HCT116 (cell line): ENCODE data around the gene NOC4L. TPM values are rescaled to one million over a fixed set of nuclear protein-coding genes. Genes with fewer than 3 reads are reported as not detected.

ENCODE experiments used
- ATAC-seq: fragments of 200-7000 bp; cut with Tn5 transposase; 2 replicates; pipeline ENCODE4 v1.9.1; 2020; ENCODE audit warnings: mild to moderate bottlenecking, moderate library complexity
- BruUV-seq: library from RNA; stranded (reverse); fragments of 400-500 nt; replicated peaks from 2 replicates; lab custom pipeline; 2021; lab: Mats Ljungman, UMichigan
- CTCF ChIA-PET: fragments of 300-600 bp; sonication (Branson Sonifier 250); formaldehyde crosslinking; loops from one replicate; lab custom pipeline; 2021; ENCODE audit warnings: antibody characterized with exemption; lab: Charles Lee
- POLR2A ChIA-PET: fragments of 300-600, 350-600 bp; sonication (Branson Sonifier 250); formaldehyde crosslinking; loops from one replicate; lab custom pipeline; 2021; ENCODE audit warnings: antibody characterized with exemption; lab: Charles Lee
- RAD21 ChIA-PET, 2 experiments: fragments of 300-600 bp; sonication (Branson Sonifier 250); formaldehyde crosslinking; loops; one replicate each; lab custom pipeline; 2023; ENCODE audit warnings: low total read pairs in 2 of 2; ENCODE audit not compliant: uncharacterized antibody in 2 of 2, unreplicated experiment in 2 of 2, low non-redundant PET in 1 of 2; lab: Charles Lee
- DNase-seq: peaks from one replicate; pipeline ENCODE4 v3.0.0-alpha.2; 2010; ENCODE audit warnings: low read depth, low spot score
- H2AFZ ChIP-seq: fragments of 200-600 bp; shearing (Covaris generic), sonication (generic); 2 replicates; pipeline ENCODE4 v1.6.1; 2017; ENCODE audit warnings: low read depth, mixed run types, mixed read lengths, antibody characterized with exemption, low read length; ENCODE audit not compliant: poor library complexity, severe bottlenecking
- H3K27ac ChIP-seq: 2 replicates; pipeline ENCODE4 v1.5.1; 2012; ENCODE audit warnings: low read depth, low read length
- H3K27me3 ChIP-seq: fragments of 200-600 bp; sonication (generic); 2 replicates; pipeline ENCODE4 v1.6.1; 2016; ENCODE audit warnings: mixed run types, low read length, mixed read lengths; ENCODE audit not compliant: insufficient read depth
- H3K36me3 ChIP-seq, 2 experiments: fragments of 200-500 bp in 1 of 2; fragments of 200-600 bp in 1 of 2; sonication (Bioruptor generic) in 1 of 2; sonication (generic) in 1 of 2; 2 replicates each; pipeline versions ENCODE4 v1.5.1 to v1.6.1; 2014 to 2016; ENCODE audit warnings: low read length in 2 of 2, inconsistent platforms in 1 of 2, mixed read lengths in 1 of 2, mixed run types in 1 of 2; ENCODE audit not compliant: insufficient read depth in 2 of 2, control insufficient read depth in 1 of 2
- H3K4me1 ChIP-seq, 2 experiments: fragments of 200-600 bp in 1 of 2; sonication (generic) in 1 of 2; 2 replicates each; pipeline versions ENCODE4 v1.5.1 to v1.6.1; 2012 to 2017; ENCODE audit warnings: low read length in 2 of 2, inconsistent platforms in 1 of 2, mild to moderate bottlenecking in 1 of 2, mixed read lengths in 1 of 2, mixed run types in 1 of 2, moderate library complexity in 1 of 2; ENCODE audit not compliant: insufficient read depth in 2 of 2, control insufficient read depth in 1 of 2
- H3K4me2 ChIP-seq: fragments of 200-600 bp; sonication (generic); 2 replicates; pipeline ENCODE4 v1.6.1; 2017; ENCODE audit warnings: mixed run types, low read length, mixed read lengths
- H3K4me3 ChIP-seq, 2 experiments: fragments of 200-600 bp in 1 of 2; sonication (generic) in 1 of 2; replicated peaks in 1 of 2; 2 replicates each; pipeline ENCODE4 v1.5.1; 2011 to 2016; ENCODE audit warnings: low read length in 2 of 2, control low read depth in 1 of 2, low read depth in 1 of 2, mild to moderate bottlenecking in 1 of 2, mixed read lengths in 1 of 2, mixed run types in 1 of 2
- H3K79me2 ChIP-seq: fragments of 200-600 bp; sonication (generic); 2 replicates; pipeline ENCODE4 v1.6.1; 2017; ENCODE audit warnings: mild to moderate bottlenecking, mixed run types, low read length, moderate library complexity, mixed read lengths; ENCODE audit not compliant: insufficient read depth
- H3K9ac ChIP-seq: fragments of 200-600 bp; sonication (generic); 2 replicates; pipeline ENCODE4 v1.6.1; 2016; ENCODE audit warnings: low read length, mixed read lengths
- H3K9me2 ChIP-seq: fragments of 200-600 bp; sonication (generic), shearing (Covaris generic); 2 replicates; pipeline ENCODE4 v1.6.1; 2017; ENCODE audit warnings: mixed run types, mild to moderate bottlenecking, moderate library complexity; ENCODE audit not compliant: insufficient read depth
- H3K9me3 ChIP-seq, 2 experiments: fragments of 200-500 bp in 1 of 2; fragments of 200-600 bp in 1 of 2; sonication (Bioruptor generic) in 1 of 2; sonication (generic) in 1 of 2; 2 replicates each; pipeline ENCODE4 v1.6.1; 2014 to 2017; ENCODE audit warnings: low read length in 2 of 2, mixed read lengths in 2 of 2, inconsistent platforms in 1 of 2, low read depth in 1 of 2, mild to moderate bottlenecking in 1 of 2, mixed run types in 1 of 2, moderate library complexity in 1 of 2; ENCODE audit not compliant: control insufficient read depth in 1 of 2, insufficient read depth in 1 of 2
- H4K20me1 ChIP-seq: fragments of 200-600 bp; sonication (generic), shearing (Covaris generic); 2 replicates; pipeline ENCODE4 v1.6.1; 2017; ENCODE audit warnings: mixed run types, mild to moderate bottlenecking, moderate library complexity; ENCODE audit not compliant: insufficient read depth
- EZH2 ChIP-seq: fragments of 200-600 bp; sonication (generic); IDR thresholded peaks from 2 replicates; pipeline ENCODE4 v1.6.1; 2017; ENCODE audit warnings: antibody characterized with exemption, mixed run types
- EZH2phosphoT487 ChIP-seq: fragments of 200-600 bp; IDR thresholded peaks from 2 replicates; pipeline ENCODE4 v1.6.1; 2018; ENCODE audit warnings: antibody characterized with exemption, borderline replicate concordance
- FOSL1 ChIP-seq: IDR thresholded peaks from 2 replicates; pipeline ENCODE4 v1.6.1; 2012; ENCODE audit warnings: low read depth
- JUND ChIP-seq: IDR thresholded peaks from 2 replicates; pipeline ENCODE4 v1.6.1; 2012
- MAX ChIP-seq: IDR thresholded peaks from 2 replicates; pipeline ENCODE4 v1.6.1; 2012
- POLR2A ChIP-seq: IDR thresholded peaks from 2 replicates; pipeline ENCODE4 v1.7.0; 2011; ENCODE audit warnings: borderline replicate concordance; ENCODE audit not compliant: insufficient read depth, insufficient read length; ENCODE audit errors: extremely low read depth
- POLR2AphosphoS5 ChIP-seq: IDR thresholded peaks from 2 replicates; pipeline ENCODE4 v1.6.1; 2011; ENCODE audit warnings: mild to moderate bottlenecking, low read depth, low read length, moderate library complexity
- SIN3A ChIP-seq: IDR thresholded peaks from 2 replicates; pipeline ENCODE4 v1.6.1; 2012; ENCODE audit warnings: low read depth
- SP1 ChIP-seq: IDR thresholded peaks from 2 replicates; pipeline ENCODE4 v1.6.1; 2012; ENCODE audit warnings: low read depth
- SRF ChIP-seq: IDR thresholded peaks from 2 replicates; pipeline ENCODE4 v1.6.1; 2012; ENCODE audit warnings: low read depth
- TCF7L2 ChIP-seq: IDR thresholded peaks from 2 replicates; pipeline ENCODE4 v1.7.0; 2011; ENCODE audit warnings: borderline replicate concordance, inconsistent platforms; ENCODE audit not compliant: insufficient read depth, insufficient read length; ENCODE audit errors: extremely low read depth
- intact Hi-C: fragments of 100-400 bp; cut with micrococcal nuclease; formaldehyde crosslinking; loops from 2 replicates; pipeline ENCODE4 v1.10.0; 2022
- total RNA-seq: library from RNA; stranded (reverse); gene quantifications from one replicate; pipeline ENCODE4 v1.2.1, GENCODE V29; 2021; ENCODE audit not compliant: unreplicated experiment

NOC4L gene
- total RNA-seq, 1 experiment from 2014 or later, result 47.6 TPM

GRCh38 chr12:132190834-132191500, 46.7 kb downstream of the NOC4L start:
- no peaks in the 10 kb centered on the region for H3K27me3 ChIP-seq
- CTCF ChIA-PET, result no interaction called here

GRCh38 chr12:132191715-132192553, 47.7 kb downstream of the NOC4L start:
- Histone ChIP-seq H3K4me1 (peaks cover 7 to 22% of the 10 kb centered on the region in 2 experiments), H3K36me3 (no peaks in the 10 kb centered on the region), H3K4me3 (no peak overlapping the region), H2AFZ (no peak overlapping the region), H3K4me2 (no peak overlapping the region), H3K9me3 (peaks cover 9 to 18% of the 10 kb centered on the region in 2 experiments; a peak in 2 of 4 replicates), H3K9ac (no peak overlapping the region), H3K9me2 (no peaks in the 10 kb centered on the region), H3K79me2 (no peaks in the 10 kb centered on the region), H3K27ac (no peak overlapping the region), H3K27me3 (no peaks in the 10 kb centered on the region), H4K20me1 (no peaks in the 10 kb centered on the region)
- ATAC-seq (no peak), DNase-seq (no peak)
- ChIA-PET POLR2A (no interaction called here), RAD21 (no interaction called here), CTCF (no interaction called here)
- intact Hi-C loops, result no loop called here
- TF ChIP-seq MAX (no peak), FOSL1 (no peak), TCF7L2 (no peak), POLR2AphosphoS5 (no peak), SP1 (no peak), POLR2A (no peak), SRF (no peak), EZH2phosphoT487 (no peak), SIN3A (no peak), JUND (no peak), EZH2 (no peak)
- no TSS peak for BruUV-seq

More at GRCh38 chr12:132190834-132191500, 46.7 kb downstream of the NOC4L start:
- no peak for TF ChIP-seq EZH2
- ATAC-seq (no peak), DNase-seq (no peak)
- intact Hi-C loops, result no loop called here
- Histone ChIP-seq H3K4me3 (no peak overlapping the region), H3K27ac (no peak overlapping the region; the same call in 1 of the 2 replicates), H3K4me1 (peaks cover 7 to 22% of the 10 kb centered on the region in 2 experiments), H3K9ac (no peak overlapping the region), H3K79me2 (no peaks in the 10 kb centered on the region), H2AFZ (no peak overlapping the region), H3K36me3 (no peaks in the 10 kb centered on the region), H3K9me3 (peaks cover 9 to 18% of the 10 kb centered on the region in 2 experiments; a peak in 2 of 4 replicates), H4K20me1 (no peaks in the 10 kb centered on the region), H3K4me2 (no peak overlapping the region), H3K9me2 (no peaks in the 10 kb centered on the region)
- ChIA-PET POLR2A (no interaction called here), RAD21 (no interaction called here)
- BruUV-seq, result no TSS peak
